K562 (cell line): Measurements from ENCODE around the gene MYH7. TPM values are rescaled to one million over a fixed set of nuclear protein-coding genes. Genes with fewer than 3 reads are reported as not detected.

ENCODE experiments used
- ATAC-seq: fragments of 200-7000 bp; cut with Tn5 transposase; 3 replicates; pipeline ENCODE4 v1.9.1; 2020; ENCODE audit warnings: moderate library complexity
- BruUV-seq: library from RNA; stranded (reverse); fragments of 400-500 nt; replicated peaks from 2 replicates; lab custom pipeline; 2021; lab: Mats Ljungman, UMichigan
- CTCF ChIA-PET: fragments of 300-600 bp; formaldehyde crosslinking; extraction: SDS; loops from one replicate; lab custom pipeline; 2021; ENCODE audit warnings: low intra/inter-chr PET ratio; lab: Yijun Ruan, JAX
- POLR2A ChIA-PET: fragments of 300-600, 350-650 bp; sonication (Branson Sonifier 250); formaldehyde crosslinking; extraction: SDS; loops from one replicate; lab custom pipeline; 2021; ENCODE audit warnings: antibody characterized with exemption, inconsistent platforms; lab: Yijun Ruan, JAX
- DNase-seq, 4 experiments: peaks; one replicate each; pipeline versions ENCODE4 v3.0.0 to v3.0.0-alpha.2; 2011 to 2018; ENCODE audit warnings: low spot score in 3 of 4, mixed read lengths in 3 of 4; ENCODE audit errors: extremely low read depth in 1 of 4
- FAIRE-seq: peaks from 2 replicates; lab custom pipeline; 2011; peaks lifted over from hg19 to GRCh38; lab: Jason Lieb, UNC
- H2AFZ ChIP-seq: 2 replicates; pipeline ENCODE4 v1.6.0; 2011; ENCODE audit warnings: low read depth, low read length, control low read depth, inconsistent platforms
- H3K27ac ChIP-seq: fragments of 200-600 bp; 3 replicates; pipeline ENCODE4 v1.8.0; 2011; ENCODE audit warnings: low read depth, mild to moderate bottlenecking, control low read depth, inconsistent platforms, low read length, moderate library complexity, mixed read lengths; ENCODE audit errors: extremely low read depth
- H3K27me3 ChIP-seq, 2 experiments: fragments of 300-600 bp in 1 of 2; 2 replicates in 1 of 2; 3 replicates in 1 of 2; pipeline versions ENCODE4 v1.6.0 to v1.8.0; 2011; ENCODE audit warnings: inconsistent platforms in 2 of 2, low read length in 2 of 2, mild to moderate bottlenecking in 1 of 2, mixed read lengths in 1 of 2, moderate library complexity in 1 of 2; ENCODE audit not compliant: control insufficient read depth in 2 of 2, insufficient read depth in 2 of 2
- H3K36me3 ChIP-seq: fragments of 300-600 bp; 3 replicates; pipeline ENCODE4 v1.8.0; 2011; ENCODE audit warnings: mild to moderate bottlenecking, low read length, inconsistent platforms; ENCODE audit not compliant: control insufficient read depth, insufficient read depth
- H3K4me1 ChIP-seq, 2 experiments: fragments of 200-600 bp in 1 of 2; replicated peaks in 1 of 2; 2 replicates in 1 of 2; 3 replicates in 1 of 2; pipeline versions ENCODE4 v1.5.1 to v1.8.0; 2011; ENCODE audit warnings: inconsistent platforms in 2 of 2, low read length in 2 of 2, mild to moderate bottlenecking in 1 of 2, mixed read lengths in 1 of 2, moderate library complexity in 1 of 2; ENCODE audit not compliant: control insufficient read depth in 2 of 2, insufficient read depth in 2 of 2
- H3K4me2 ChIP-seq: 2 replicates; pipeline ENCODE4 v1.6.1; 2011; ENCODE audit warnings: low read length, control low read depth, inconsistent platforms, mixed read lengths; ENCODE audit not compliant: insufficient read depth
- H3K4me3 ChIP-seq: fragments of 200-600 bp; sonication (generic), shearing (Covaris generic); 2 replicates; pipeline ENCODE4 v1.5.1; 2016; ENCODE audit warnings: control low read depth, inconsistent platforms
- H3K79me2 ChIP-seq: fragments of 200-600 bp; 3 replicates; pipeline ENCODE4 v1.8.0; 2011; ENCODE audit warnings: low read length, inconsistent platforms; ENCODE audit not compliant: control insufficient read depth, insufficient read depth
- H3K9ac ChIP-seq, 2 experiments: 2 replicates each; pipeline versions ENCODE4 v1.6.0 to v1.6.1; 2011; ENCODE audit warnings: low read depth in 2 of 2, low read length in 2 of 2, control low read depth in 1 of 2, inconsistent platforms in 1 of 2, mild to moderate bottlenecking in 1 of 2, mixed read lengths in 1 of 2; ENCODE audit not compliant: insufficient read depth in 1 of 2
- H3K9me1 ChIP-seq: one replicate; pipeline ENCODE4 v1.6.0; 2011; ENCODE audit warnings: inconsistent platforms, mild to moderate bottlenecking, low read length, moderate library complexity; ENCODE audit not compliant: control insufficient read depth, insufficient read depth
- H3K9me3 ChIP-seq: replicated peaks from 2 replicates; pipeline ENCODE4 v1.5.1; 2011; ENCODE audit warnings: low read depth, low read length, inconsistent platforms; ENCODE audit not compliant: control insufficient read depth, insufficient read depth
- H4K20me1 ChIP-seq: replicated peaks from 2 replicates; pipeline ENCODE4 v1.6.1; 2011; ENCODE audit warnings: low read length, inconsistent platforms, mixed read lengths; ENCODE audit not compliant: control insufficient read depth, insufficient read depth
- ESRRB ChIP-seq: fragments of 250-450 bp; sonication (Bioruptor Pico); IDR thresholded peaks from 2 replicates; pipeline ENCODE4 v1.5.0; 2020; ENCODE audit warnings: mild to moderate bottlenecking, moderate library complexity, borderline replicate concordance
- KDM5B ChIP-seq: fragments of 200-600 bp; sonication (generic); IDR thresholded peaks from 2 replicates; pipeline ENCODE4 v1.6.1; 2012; ENCODE audit warnings: low read depth, mild to moderate bottlenecking, moderate library complexity, low read length, control low read depth, inconsistent platforms; ENCODE audit not compliant: insufficient replicate concordance
- RFX1 ChIP-seq: fragments of 450-650 bp; IDR thresholded peaks from 2 replicates; pipeline ENCODE4 v1.6.1; 2016; ENCODE audit warnings: mild to moderate bottlenecking, moderate library complexity
- SOX6 ChIP-seq: fragments of 450-650 bp; IDR thresholded peaks from 2 replicates; pipeline ENCODE4 v1.6.1; 2014; ENCODE audit warnings: mild to moderate bottlenecking
- THRAP3 ChIP-seq: fragments of 450-650 bp; IDR thresholded peaks from 2 replicates; pipeline ENCODE4 v1.6.1; 2016; ENCODE audit warnings: mild to moderate bottlenecking, inconsistent platforms, borderline replicate concordance
- ZBTB17 ChIP-seq: fragments of 450-650 bp; formaldehyde crosslinking; IDR thresholded peaks from 2 replicates; pipeline ENCODE4 v1.4.0; 2020; ENCODE audit warnings: mild to moderate bottlenecking
- ZKSCAN1 ChIP-seq: fragments of 150-350 bp; IDR thresholded peaks from 2 replicates; pipeline ENCODE4 v1.6.1; 2016; ENCODE audit warnings: low read depth, low read length
- WGBS: fragments of 100-300 bp; shearing (Covaris generic); methylation state at CpG from one replicate; pipeline ENCODE4 v1.1.6; 2016; ENCODE audit warnings: low coverage, mixed read lengths; ENCODE audit not compliant: insufficient coverage; ENCODE audit errors: missing lambda C conversion rate; 5-methylcytosine and 5-hydroxymethylcytosine counted together
- in situ Hi-C: fragments of 300-500 bp; cut with MboI; formaldehyde crosslinking; loops from 4 replicates; pipeline ENCODE4 v1.15.0; 2018; ENCODE audit warnings: inconsistent platforms, mixed read lengths
- intact Hi-C: fragments of 100-400 bp; cut with micrococcal nuclease; formaldehyde crosslinking; loops from 2 replicates; pipeline ENCODE4 v1.14.2; 2022
- polyA plus RNA-seq, 8 experiments: library from polyadenylated mRNA; depleted of rRNA in 4 of 8; stranded (reverse) in 5 of 8; unstranded in 3 of 8; fragments of >200 nt; fragmentation: Nextera tagmentation in 2 of 8; fragmentation: Illumina TruSeq in 1 of 8; extraction: Ambion mirVana in 2 of 8; extraction: Trizol in 1 of 8; gene quantifications; 2 replicates each; pipeline versions ENCODE4 v1.2.1 to v1.2.3, GENCODE V29; 2011 to 2014; ENCODE audit warnings: inconsistent platforms in 1 of 8, missing spikeins in 1 of 8
- total RNA-seq, 7 experiments: library from RNA; depleted of rRNA in 6 of 7; stranded (reverse); fragments of >200 nt in 6 of 7; fragmentation: Illumina TruSeq in 2 of 7; extraction: Trizol in 2 of 7; gene quantifications; 2 replicates each; pipeline versions ENCODE4 v1.2.1 to v1.2.3, GENCODE V29; 2011 to 2021; ENCODE audit warnings: low replicate concordance in 1 of 7

MYH7 gene
- total and polyA plus RNA-seq, 9 of the 15 experiments (the other 6 are each of a cell fraction or from before 2014, with no cell fraction given), result not detected

DNA sequence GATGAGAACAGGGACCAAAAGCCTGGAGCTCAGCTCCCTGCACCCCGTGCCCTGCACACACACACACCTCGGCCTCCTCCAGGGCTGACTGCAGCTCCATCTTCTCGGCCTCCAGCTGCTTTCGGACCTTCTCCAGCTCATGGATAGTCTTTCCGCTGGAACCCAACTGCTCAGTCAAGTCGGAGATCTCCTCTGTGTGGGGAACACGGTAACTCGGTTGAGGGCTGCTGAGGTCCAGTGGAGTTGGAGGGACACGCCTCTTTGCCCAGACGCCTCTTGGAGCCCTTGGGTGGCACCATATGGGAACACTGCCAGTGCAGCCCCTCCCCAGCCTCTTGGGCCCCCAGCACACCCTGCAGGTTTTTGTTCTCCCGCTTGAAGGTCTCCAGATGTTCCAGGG, 18.7 kb downstream of the MYH7 start:
- in situ Hi-C loops, result no loop called here
- H3K27me3 ChIP-seq, result peaks cover 21 to 79% of the 10 kb centered on the region in 2 experiments; a peak in 4 of 5 replicates
- CTCF ChIA-PET, result no interaction called here

DNA sequence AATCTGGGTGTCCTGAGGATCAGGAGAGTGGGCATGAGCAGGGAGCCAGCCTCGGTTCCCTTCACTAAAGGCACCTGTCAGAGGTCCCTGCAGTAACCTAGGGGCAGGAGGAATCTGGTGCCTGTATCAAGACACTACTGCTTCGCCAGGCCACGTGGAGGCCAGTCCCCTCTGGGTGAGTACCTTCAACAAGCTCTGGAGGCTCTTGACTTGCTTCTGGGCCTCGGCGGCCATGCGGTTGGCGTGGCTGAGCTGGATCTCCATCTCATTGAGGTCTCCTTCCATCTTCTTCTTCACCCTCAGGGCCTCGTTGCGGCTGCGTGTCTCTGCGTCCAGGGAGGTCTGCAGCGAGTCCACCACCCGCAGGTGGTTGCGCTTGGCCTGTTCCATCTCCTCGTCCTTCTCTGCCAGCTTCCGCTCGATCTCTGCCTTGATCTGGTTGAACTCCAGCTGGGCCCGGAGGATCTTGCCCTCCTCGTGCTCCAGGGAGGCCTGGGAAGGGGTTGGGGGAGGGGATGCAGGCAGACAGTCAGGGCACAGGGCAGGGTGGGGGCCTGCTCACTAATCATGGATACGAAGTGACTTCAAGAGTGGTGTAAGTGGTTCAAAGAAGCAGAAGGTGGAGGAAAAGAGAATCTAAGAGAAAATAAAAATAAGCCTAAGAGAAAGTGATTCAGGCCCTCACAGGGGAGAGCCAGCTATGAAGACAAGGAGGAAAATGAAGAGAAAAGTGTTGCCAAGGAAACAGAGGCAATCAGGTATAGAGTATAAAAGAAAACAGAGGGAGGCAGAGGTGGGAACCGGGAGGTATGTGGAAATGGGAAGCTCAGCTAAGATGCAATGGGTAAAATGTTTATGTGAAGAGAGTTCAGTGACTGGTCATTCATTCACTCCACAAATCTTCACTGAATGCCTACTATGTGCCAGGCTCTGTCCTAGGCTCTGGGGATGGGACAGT, 19.4 kb downstream of the MYH7 start:
- no TSS peak for BruUV-seq
- CTCF ChIA-PET, result no interaction called here

More for the DNA sequence above, 18.7 kb downstream of the MYH7 start:
- Histone ChIP-seq H2AFZ (no peak overlapping the region), H3K4me2 (no peak overlapping the region), H3K9me1 (no peaks in the 10 kb centered on the region), H3K36me3 (no peaks in the 10 kb centered on the region), H3K9me3 (no peaks in the 10 kb centered on the region), H3K79me2 (no peaks in the 10 kb centered on the region), H3K4me1 (no peaks in the 10 kb centered on the region; a peak in 1 of 5 replicates), H3K27ac (no peak overlapping the region), H3K4me3 (no peak overlapping the region), H3K9ac (no peak overlapping the region), H4K20me1 (no peaks in the 10 kb centered on the region)
- no TSS peak for BruUV-seq
- intact Hi-C loops, result no loop called here
- ATAC-seq (no peak), DNase-seq (no peak), FAIRE-seq (no peak)
- no peak for TF ChIP-seq KDM5B
- WGBS, result 4% methylated on average over 10 of the region's 11 CpGs
- POLR2A ChIA-PET, result no interaction called here

More for the DNA sequence above, 19.4 kb downstream of the MYH7 start:
- no peaks in the 10 kb centered on the region; a peak in 1 of 5 replicates for H3K4me1 ChIP-seq
- FAIRE-seq (no peak), ATAC-seq (no peak), DNase-seq (no peak)
- POLR2A ChIA-PET, result interaction anchor here (0.7 kb wide), 1 partner anchor 207 kb away, joined by 3 read pairs; no protein-coding TSS in a partner anchor
- H3K27ac ChIP-seq, result no peak overlapping the region
- H3K27me3 ChIP-seq, result peaks cover 24 to 86% of the 10 kb centered on the region in 2 experiments; a peak in 4 of 5 replicates
- no peak overlapping the region for H3K4me2 ChIP-seq
- peak; percentile 21; the same call in 1 of the 2 replicates for TF ChIP-seq RFX1
- no peak for TF ChIP-seq SOX6
- no peak for TF ChIP-seq ESRRB
- TF ChIP-seq ZKSCAN1, result peak; percentile 57; the same call in 1 of the 2 replicates
- no peak for TF ChIP-seq ZBTB17
- TF ChIP-seq THRAP3, result no peak
- no peak overlapping the region for H3K9ac ChIP-seq
- H3K4me3 ChIP-seq, result no peak overlapping the region
- no peaks in the 10 kb centered on the region for H3K9me1 ChIP-seq
- WGBS, result 5% methylated on average over 10 of the region's 21 CpGs
- intact Hi-C loops, result no loop called here
- H3K79me2 ChIP-seq, result no peaks in the 10 kb centered on the region
- H3K9me3 ChIP-seq, result no peaks in the 10 kb centered on the region
- no peak overlapping the region for H2AFZ ChIP-seq
- H3K36me3 ChIP-seq, result no peaks in the 10 kb centered on the region
- no peaks in the 10 kb centered on the region for H4K20me1 ChIP-seq
- in situ Hi-C loops, result no loop called here
